Endometrium (tissue), 2 donors: ENCODE results near the gene CD47.

Experiments used
- FAIRE-seq: peaks from 2 replicates; lab custom pipeline; 2012; peaks lifted over from hg19 to GRCh38; lab: Jason Lieb, UNC
- donor health status: control.
- donor health status: control.

CD47 gene

DNA sequence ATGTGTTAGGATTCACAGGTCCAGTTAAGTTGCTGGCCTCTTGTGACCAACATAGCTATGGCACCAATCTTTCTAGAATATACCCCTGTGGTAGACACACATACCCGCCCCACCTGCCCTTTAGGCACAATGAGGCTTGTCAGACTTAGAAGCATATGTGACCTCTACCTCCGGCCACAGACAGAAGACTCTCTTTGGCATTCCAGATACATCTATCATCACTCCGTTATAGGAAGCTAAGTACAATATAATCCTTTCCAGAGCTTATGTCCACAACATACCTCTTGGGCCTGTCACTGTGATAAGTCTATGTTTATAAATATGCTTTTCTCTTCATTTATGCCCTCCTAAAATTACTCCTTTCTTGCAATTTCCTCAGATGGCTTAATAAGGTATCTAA lies 39.8 kb downstream of the CD47 start:
- FAIRE-seq, result no peak

DNA sequence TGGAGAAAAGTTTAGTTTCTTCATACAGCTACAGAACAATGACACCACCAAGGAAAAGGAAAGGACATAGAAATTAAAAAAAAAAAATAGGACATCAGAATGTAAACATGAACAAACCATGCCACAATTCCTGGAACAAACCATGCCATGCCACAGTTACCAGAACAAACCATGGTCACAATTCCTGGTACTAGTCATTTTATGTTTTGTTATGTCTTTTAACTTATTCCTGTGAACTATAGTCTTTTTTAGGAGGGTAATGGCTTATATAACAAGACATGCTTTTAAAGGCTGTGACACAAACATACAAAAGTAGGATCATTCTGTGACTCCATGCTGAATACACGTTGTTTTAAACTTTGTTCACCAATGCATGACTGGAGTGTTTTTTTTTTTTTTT lies 42.8 kb downstream of the CD47 start:
- no peak for FAIRE-seq

DNA sequence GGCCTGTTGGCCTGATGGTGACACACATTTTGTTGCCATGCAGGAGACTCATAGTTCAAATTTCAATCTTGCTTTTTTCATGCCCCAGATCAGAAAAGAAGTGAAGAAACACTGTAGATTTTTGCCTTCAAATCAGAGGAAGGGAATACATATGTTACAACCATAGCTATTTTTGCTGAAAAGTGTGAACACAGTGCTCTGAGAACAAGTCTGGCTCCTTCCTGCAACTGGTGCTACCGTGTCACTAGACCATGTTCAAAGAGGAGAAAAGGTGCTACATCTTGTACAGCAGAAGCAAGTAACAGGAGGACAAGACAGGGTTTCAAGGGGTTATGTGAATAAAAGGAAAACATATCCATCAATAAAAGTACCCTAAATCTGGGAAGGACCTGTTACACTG lies 44.6 kb downstream of the CD47 start:
- no peak for FAIRE-seq

DNA sequence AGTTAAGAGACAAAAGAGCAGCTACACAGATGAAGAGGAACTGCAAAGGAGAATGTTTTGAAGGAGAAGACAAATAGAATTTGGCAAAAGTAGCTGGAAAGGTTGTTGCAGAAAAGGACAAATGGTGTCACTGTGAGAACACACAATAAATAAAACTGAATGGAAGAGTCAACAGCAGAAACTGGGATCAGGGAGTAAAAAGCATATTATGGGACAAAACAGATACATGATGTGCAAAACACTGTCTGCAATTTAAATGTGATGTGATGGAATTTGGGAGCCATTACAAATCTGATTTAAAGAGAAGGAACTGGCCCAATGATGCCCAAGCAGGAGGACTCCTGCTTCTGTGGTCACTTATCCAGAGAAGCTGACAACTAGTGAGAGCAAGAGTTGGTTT lies 46.1 kb downstream of the CD47 start:
- no peak for FAIRE-seq

DNA sequence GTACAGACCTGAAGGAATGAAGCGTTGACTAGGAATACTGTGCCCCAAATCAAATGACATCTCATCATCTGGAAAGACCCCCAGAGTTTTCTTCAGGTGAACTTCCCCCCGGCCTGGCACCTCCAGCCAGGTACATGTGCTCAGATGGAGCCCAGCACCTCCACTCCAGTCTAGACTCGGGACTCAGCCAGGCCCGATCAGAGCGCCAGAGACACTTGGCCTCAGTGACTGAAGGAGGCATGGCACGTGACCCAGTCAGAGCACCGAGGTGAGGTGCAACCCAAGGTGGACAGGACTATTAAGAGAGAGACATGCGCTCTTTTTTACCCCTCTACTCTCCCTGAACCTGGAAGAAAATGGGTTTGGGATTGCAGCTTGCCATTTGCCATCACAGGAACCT lies 48.5 kb downstream of the CD47 start:
- no peak for FAIRE-seq

DNA sequence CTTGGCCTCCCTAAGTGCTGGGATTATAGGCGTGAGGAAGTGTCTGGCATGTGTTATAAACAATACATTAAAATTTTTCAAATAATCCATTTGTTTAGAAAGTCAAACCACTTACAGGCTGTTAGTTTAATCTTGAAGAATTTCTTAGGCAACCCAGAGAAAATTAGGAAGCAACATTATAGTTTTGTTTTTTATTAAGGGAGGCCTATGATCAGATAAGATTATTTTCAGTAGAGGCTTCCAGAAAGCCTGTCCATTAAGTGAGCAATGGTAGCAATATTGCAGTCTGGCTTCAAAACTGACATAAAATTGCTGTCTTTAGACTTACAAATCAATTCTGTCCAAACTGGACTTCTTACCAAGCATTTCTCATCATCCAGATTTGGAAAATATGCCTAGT lies 49.6 kb downstream of the CD47 start:
- FAIRE-seq, result no peak

DNA sequence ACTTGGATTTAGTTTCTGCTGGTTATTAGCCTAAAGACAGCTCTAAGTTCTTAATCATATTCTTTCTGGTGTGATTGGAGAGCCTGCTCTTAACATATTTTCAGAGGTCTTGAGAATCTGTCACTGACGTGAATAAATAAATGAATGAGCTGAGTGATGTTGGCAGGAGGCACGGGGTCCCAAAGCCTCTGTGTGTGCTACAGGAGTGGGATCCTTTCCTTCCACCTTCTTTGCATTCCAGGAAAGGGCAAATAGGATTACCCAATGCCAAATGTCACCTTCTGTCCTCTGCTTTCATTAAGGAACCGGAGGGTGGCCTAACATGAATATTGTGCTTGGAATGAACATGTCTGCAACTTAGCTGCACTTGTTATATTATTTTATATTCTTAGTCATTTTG lies 53.1 kb downstream of the CD47 start:
- no peak for FAIRE-seq

DNA sequence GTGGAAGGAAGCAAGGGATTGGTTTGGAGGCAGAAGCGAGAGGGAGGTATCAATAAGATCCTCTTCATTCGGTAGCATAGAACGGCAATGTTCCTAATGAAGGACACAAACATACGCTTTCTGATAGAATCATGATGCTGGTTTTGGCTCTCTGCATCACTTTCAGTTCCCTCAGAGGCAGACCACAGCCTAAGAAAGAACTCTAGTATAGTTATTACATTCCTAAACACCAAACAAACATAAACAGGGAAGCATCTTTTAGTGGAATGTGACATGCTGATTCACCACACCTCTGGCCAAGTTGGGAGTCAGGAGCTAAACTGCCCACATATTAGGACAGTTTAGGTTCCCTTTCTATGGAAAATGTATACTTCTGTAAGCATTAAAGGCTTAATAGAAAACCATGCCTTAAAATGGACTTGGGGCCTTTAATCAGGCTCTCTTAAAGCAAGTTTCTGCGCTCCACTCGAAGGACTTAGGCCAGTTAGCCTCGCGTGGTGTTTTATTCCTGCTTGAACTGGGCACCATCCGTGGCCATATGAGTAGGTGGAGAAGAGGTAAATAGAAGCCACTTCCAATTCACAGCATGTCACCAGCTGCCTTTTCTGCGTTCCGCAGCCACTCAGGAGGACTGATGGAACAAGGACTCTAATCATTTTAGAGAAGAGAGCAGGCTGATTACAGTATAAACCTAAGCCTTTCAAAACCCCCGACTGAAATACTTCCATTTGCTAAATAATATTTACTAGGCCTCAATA lies 53.7 kb downstream of the CD47 start:
- no peak for FAIRE-seq

DNA sequence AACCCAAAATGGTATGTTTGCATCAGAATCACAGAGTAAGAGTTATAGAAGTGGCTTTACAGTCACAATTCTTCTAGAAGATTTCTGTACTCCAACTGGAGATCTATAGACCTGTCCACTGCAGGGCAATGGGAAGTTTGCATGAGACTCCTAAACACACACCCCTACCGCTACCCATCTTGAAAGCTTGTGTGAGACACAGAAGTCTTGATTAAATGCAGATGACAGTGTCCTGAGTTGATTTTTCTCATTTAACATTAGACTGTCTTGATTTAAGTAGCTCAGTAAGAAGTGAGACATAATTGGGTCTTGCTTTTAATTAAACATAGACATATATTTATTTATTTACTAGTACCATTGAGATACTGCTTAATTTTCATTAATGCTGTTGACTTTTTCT lies 54.4 kb downstream of the CD47 start:
- FAIRE-seq, result no peak

DNA sequence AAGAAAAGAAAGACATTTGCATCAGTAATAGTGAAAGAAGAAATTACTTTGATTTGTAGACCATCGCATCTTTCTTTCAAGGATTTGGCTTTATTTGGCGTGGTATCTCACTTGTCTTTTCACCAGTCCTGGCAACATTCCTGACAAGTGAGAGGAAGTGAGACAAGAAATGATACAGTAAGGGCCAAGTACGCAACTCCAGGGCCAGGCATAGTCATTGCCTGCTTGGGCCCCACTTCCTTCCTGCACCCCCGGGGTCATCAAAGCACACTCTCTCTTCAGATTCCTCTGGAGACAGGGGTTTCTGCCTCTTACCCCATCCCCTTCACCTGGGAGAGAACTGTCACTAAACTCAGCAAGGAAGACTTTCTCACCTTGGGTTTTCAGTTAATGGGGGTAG lies 55.1 kb downstream of the CD47 start:
- FAIRE-seq, result no peak

DNA sequence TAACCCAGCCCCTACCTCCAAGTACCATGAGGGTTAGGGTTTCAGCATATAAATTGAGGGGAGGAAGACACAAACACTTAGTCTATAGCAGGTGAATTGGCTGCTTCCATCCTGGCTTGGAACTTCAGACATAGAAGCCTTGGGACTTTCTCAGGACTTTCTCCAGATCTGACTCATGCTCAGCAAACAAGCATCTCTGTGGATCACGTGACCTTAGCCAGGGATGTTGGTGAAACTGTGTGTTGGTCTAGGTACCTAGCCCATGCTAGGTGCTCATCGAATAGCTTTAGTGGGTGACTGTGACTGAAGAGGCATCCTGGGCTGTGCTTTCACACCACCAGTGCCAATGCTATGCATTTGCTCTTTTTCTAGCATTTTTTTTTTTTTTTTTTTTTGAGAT lies 58.9 kb downstream of the CD47 start:
- no peak for FAIRE-seq

DNA sequence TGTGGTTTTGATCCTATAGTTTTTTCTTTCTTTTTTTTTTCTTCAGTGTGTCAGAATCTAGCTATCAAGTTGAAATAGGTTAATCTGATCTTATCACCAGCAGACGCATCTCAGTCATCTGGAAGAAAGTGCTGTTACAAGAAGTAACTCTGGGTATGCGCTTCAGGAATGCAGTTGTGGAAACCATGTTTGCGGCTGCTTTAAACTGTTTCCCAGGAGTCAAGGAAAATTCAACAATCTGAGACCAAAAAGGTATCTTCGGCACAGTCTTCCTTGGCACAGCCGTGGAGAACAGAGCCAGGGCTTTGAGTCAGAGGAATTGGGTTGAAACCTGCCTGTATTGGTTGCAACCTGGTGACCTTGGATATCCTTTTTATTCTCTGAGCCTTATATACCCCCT lies 59.9 kb downstream of the CD47 start:
- no peak for FAIRE-seq

DNA sequence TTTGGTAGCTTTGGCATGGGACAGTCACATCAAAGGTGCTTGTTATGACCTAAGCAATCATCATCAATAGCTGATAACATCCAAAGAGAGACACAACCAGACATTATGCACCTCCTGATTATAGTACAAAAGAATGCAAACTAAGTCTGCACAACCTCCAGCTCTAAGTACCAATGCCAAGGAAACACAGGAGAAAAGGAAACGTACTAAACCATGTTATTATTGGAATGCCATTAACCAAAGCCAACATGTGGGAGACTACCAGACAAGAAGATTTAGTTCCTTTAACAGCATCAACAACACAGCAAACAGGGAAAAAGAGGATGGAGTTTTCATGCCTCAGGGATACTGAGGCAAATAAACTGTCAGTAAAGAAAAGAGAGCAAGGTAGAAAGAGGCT lies 61.4 kb downstream of the CD47 start:
- no peak for FAIRE-seq

DNA sequence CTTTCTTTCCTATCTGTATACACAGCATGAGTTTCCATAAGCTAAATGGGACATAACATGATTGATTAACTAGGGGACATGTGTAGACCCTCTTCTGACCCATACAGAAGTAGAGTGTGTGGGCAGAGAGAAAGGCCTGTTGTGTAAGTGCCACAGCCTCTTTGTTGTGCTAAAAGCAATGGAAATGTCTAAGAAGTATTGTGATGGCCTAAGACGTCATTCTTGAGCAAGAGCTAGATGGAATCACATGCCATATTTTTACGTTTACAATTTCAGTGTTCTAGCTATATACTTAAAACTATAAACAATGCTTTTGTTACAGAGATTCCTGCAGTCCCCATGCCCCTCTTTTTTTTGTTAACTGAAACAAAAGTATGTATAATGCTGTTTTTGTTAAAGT lies 61.9 kb downstream of the CD47 start:
- FAIRE-seq, result no peak

DNA sequence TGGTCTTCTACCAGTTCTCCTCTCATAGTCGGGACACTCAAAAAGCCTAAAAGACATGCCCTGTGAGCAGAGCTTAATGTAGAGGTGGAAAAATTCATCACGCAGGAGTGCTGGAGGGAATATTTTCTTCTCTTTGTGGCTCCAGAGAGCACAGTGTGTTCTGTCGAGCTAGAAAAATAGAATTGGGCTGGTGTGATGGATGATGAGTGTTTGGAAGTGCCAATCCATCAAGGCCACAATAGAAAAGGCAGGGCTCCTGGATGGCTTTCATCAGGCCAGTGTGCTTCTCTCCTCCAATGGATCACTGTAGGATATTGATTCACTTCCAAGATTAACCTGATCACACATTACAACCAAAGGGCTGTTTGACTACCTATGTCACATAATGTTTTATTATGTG lies 65.7 kb downstream of the CD47 start:
- no peak for FAIRE-seq

DNA sequence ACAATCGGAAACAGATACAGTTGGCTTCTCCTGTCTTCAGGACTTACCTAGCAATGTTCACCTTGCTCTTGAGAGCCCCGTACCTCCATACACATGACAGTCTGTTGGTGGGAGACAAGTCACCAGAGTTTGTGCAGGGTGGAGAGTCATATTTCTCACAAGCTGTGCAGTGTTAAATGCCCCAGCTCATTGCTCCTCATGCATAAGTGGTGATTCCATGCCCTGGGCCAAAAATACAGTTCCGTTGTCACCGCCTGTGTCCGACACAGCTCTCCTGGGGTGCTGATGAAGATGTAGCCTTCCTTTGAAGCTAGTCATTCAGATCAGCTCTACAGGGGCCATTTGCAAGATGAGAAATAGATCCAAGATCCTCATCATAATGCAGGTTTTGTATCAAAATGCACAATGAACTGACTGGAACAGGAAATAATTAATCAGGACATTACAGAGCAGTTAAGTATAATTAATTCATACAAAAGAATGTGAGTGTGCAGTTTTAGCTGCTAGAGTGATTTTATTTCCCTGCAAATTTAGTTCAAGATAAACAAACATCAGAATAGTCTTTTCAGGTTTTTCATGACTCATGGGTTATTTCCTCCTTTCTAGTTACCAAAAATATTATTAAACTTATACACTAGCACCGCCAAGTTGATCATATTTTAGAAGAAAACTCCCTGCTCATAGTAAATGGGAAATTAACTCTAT lies 66.5 kb downstream of the CD47 start:
- no peak for FAIRE-seq

DNA sequence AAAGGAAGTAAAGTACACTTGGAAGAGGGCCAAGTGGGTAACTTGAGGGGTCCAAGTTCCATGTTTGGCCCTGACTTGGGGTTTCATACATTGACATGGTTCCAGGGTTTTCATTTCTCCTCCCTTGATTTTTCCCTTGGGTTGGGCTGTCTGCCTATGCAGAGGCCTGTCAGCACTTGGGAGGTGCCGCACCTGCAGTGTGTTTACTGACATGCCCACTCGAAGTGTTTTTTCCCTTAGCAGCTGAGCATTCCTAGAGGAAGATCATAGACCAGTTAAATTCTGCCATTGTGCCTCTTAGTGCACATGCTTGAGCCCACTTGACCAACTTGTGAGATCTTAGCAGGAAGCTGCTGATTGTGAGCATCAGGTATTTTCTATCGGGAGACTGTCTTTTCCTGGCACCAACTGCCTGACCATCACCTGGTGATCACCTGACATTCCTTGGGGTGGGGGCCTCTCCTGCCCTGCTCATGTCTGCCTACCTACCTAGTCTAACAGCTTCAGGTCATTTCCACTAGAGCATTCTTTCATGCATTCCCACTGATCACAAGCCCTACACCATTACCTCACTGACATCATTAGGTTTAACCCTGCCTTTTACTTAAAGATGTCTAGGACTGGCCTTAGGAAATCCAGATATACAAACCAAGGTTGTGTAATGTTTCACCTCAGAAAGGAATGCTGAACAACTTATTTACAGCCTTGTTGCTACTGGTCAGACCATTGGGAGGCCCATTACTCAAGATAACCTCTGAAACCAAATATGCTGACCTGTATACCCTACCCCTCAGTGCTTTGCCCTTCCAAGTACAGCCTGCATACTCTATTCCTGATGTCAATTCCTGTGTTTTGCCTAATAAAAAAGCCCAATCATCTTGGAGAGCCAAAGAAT lies 68.3 kb downstream of the CD47 start:
- FAIRE-seq, result no peak

DNA sequence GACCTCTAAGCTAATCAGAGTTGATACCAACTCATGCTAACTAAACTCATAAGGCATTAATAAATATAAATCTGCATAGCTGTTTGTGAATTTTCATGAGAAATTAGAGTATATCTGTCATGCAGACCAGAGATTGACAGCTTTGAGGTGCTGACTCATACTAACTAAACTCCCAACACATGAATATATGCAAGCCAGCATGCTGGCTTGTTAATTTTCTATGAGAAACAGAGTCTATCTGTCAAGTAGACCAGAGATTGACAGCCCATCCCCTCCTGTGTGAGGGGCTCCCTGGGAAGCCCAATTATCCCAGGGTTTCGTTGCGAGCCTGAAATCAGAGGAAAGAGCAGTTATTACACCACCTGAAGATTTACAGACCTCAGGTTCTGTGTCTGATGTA lies 69.3 kb downstream of the CD47 start:
- no peak for FAIRE-seq

DNA sequence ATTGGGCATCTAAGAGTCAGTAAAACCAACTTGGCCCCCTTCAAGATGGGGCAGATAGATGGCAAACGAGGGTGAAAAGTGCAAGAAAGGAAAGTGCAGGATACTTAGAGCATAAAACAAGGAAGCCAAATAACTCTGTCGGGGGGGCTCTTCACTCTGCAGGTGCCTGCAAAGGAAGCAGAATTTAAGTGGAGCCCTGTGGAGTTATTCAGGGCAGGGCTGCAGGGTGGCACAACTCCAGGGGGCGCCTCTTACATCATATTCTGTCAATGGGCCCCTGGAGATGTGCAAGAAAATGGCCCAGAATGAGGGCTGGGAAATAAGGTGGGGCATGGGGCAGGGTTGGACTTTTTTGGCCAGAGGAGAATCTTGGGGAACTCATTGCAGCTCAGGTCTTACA lies 69.7 kb downstream of the CD47 start:
- FAIRE-seq, result no peak

DNA sequence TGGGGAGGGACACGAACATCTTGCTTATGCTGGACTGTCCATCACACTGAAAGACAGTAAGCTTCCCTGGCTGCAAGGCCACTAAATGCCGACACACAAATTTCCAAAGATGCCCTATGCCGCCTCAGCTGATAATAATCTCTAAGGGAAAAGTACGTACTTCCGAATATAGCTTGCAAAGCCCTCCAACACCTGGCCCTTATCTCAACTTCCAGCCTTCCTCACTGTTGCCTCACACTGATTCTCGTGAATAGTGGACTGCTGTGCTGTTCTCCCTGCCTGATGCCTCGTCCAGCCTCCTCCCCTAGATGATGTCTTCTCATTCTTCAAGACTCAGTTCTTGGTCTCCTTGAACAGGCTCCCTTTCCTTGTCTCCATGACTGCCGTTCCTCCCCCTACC lies 72.3 kb downstream of the CD47 start:
- no peak for FAIRE-seq

DNA sequence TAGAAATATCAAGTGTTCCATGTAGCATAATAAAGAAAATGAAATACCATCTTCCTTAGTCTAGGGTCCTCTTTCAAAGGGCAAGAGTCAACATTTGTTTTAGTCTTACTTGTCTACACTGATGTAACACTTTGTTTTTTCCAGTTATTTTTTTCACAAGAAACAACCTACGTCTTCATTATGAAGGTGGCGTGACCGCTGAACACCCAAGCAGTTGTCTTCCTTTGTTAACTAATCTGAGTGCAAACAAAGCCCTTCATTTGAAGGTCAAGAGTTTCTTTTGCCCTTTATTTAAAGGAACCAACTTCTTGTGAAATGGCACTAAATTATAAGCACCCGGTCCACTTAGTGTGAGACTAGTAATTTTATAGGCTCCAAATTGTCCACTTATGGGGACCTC lies 73.2 kb downstream of the CD47 start:
- FAIRE-seq, result no peak

DNA sequence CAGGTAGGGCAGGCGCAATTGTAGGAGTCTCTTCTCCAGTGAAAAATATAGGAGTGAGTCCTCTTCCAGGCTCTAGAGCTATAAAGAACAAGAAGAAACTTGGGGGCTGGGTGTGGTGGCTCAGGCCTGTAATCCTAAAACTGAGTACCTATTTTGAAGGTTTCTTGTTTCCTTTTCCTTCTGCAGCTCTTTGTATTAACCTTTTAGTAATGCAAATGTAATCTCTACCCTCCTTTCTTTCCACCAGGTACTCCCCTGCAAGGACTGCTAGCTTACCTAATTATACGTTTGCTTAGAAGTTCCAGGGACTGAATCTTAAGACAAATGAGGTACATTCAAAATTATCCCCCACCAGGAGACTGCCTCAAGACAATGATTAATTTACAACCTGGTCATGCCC lies 75.9 kb downstream of the CD47 start:
- no peak for FAIRE-seq
